NOMO-1 treated with dmso at 0.1 percent for 144 hours (cell line): ENCODE measurements around the gene NEMP2.

Experiments
- DNase-seq: peaks from one replicate; lab custom pipeline; 2025; ENCODE audit not compliant: unreplicated experiment; lab: John Stamatoyannopoulos, UW

Gene NEMP2

GRCh38 chr2:190459881-190460280 lies 74.6 kb downstream of the NEMP2 start:
- no peak for DNase-seq

DNA sequence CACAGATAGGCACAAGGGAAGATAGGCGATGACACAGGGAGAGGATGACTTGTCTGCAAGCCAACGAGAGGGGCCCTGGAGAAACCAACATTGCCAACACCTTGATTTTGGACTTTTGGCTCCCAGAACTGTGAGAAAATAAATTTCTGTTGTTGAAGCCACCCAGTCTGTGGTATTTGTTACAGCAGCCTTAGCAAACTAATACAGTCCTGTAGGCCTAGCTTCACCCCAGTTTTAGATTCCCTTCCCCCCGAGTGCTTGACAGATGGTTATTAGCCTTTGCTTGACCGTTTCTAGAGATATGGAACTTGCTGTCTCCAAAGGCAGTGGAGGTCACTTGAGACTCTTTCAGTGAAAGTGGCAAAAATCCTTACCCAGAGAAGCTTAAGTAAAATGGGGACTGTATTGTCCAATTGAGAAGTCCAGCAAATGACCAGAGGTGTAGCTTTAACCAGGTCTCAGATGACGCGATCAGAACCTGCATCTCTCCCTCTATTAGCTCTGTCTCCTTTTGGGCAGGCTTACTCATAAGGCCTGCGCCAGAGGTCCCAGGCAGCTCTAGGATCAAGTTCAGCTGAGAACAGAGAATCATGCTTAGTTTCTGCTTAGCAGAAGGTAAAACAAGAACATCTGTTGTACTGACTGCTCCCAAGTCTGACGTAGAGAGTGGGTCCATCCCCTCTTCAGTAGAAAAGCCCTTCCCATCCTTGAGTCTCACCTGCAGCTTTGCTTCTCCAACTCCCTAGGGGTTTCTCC lies 76.0 kb downstream of the NEMP2 start:
- DNase-seq: no peak

- no peak for DNase-seq
These were observed 77.3 kb downstream of the NEMP2 start for GRCh38 chr2:190457256-190457655.

GRCh38 chr2:190456833-190457232 lies 77.7 kb downstream of the NEMP2 start:
- no peak for DNase-seq

DNA sequence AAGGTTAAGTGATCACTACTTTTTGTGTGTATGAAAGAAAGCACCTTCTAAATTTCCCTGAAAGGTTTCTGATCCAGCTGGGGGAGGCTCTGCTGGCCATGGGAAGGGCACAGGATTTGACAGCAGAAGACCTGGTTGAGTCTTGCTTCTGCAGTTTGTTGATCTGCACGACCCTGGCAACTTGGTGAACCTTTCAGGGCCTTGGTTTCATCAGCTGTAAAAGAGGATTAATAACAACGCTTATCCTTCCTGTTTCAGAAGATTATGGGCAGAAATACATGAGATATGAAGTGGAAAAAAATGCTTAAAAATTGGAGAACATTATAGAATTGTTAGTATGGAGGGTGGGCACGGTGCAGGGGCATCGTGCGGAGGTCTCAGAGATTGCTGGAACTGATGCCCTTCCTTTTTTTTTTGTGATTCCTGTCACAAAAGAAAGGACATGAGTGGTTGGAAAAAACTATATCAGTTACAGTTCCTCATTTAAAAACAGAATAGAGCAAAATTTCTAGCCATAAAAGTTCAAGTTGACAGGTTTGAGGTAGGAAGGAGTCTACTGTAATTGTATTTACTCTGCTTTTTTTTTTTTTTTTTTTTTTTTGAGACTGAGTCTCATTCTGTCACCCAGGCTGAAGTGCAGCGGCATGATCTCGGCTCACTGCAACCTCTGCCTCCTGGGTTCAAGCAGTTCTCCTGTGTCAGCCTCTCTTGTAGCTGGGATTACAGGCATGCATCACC lies 79.0 kb downstream of the NEMP2 start:
- no peak for DNase-seq

DNA sequence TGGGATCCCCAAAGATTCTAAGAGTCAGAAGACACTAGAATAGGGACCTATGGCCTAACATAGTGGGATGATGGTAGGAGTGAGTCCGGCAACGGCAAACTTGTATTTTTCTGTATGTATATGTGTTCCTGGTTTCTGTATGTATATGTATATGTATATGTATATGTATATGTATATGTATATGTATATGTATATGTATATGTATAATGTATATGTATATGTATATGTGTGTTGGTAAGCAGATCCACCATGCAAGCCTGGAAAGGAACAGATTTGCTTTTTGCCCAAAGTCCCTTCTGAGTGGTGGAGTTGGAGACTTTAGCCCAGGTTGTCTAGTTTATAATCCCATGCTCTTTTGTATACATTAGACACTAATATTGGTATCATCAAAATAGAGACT lies 79.7 kb downstream of the NEMP2 start:
- DNase-seq: no peak
